ENCODE measurements around the gene NDRG3. TPM values are rescaled to one million over a fixed set of nuclear protein-coding genes. Genes with fewer than 3 reads are reported as not detected.

The NDRG3 gene
- total and polyA plus RNA-seq, 2 of the 4 experiments (the other 2 are of a cell fraction): 24.8 to 34.2 TPM

DNA sequence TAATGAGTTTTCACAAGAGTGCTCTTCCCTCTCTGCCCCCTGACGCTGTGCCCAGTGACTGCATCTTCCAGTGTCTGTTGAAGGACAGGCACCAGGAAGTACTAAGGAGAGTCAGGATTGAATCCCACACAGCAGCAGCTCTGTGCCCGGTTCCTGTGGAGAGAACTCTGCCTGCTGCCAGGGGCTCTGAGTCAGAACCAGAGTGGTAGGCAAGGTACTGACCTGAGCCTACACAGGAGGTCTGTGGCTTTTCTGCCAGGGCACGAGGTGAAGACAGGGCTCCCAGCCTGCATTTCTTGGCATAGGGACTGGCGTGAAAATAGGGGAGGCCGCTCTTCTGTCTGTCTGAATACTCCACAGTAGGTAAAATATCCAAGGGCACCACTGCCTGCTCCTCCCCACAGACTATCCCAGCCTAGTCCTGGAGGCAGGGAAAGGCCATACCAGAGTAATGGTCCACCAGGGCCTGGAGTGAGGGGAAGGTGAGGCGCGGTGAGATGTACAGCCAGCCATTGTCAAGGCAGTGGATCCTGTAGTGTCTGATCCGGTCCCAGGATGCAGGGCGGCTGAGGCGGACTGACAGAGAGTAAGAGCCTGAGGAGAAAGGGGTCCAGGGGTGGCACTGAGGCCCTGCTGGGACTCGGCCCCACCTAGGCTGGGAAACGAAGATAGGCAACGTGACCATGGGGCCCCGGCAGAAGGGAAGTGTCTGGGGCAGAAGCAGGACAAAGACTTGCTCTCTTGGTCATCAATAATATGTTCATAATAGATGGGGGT lies 130.9 kb downstream of the NDRG3 start:
- ChIA-PET POLR2A (ENCODE audit: unreplicated experiment) (no interaction called here), CTCF (no interaction called here)
- H3K9ac ChIP-seq (ENCODE audit: low read depth, low read length): no peak overlapping the region
- H3K27ac ChIP-seq (ENCODE audit: insufficient read depth, low read length): no peak overlapping the region
- H3K9me1 ChIP-seq (ENCODE audit: insufficient read depth, low read length): no peaks in the 10 kb centered on the region
- no peak overlapping the region for H4K8ac ChIP-seq (ENCODE audit: low read depth in 2 of 2, low read length in 2 of 2)
- H3K4me3 ChIP-seq (ENCODE audit: insufficient read depth, low read depth, low read length): no peak overlapping the region
- H3K23ac ChIP-seq (ENCODE audit: low read depth, low read length): no peak overlapping the region
- DNase-seq: no peak
- no peak overlapping the region for H3K18ac ChIP-seq (ENCODE audit: low read depth, low read length)
- no peaks in the 10 kb centered on the region for H3K27me3 ChIP-seq (ENCODE audit: control insufficient read depth, insufficient read depth, low read length)
- BruUV-seq (replicated peaks): no TSS peak
- in situ Hi-C loops (cut with MboI; ENCODE audit: low sequenced_read_pairs): loop anchor here (5.0 to 10.0 kb wide), 2 partner anchors 140 to 272 kb away; no protein-coding TSS in a partner anchor
- no peak overlapping the region for H2AFZ ChIP-seq (replicated peaks; ENCODE audit: low read length, poor library complexity)
- H3K4ac ChIP-seq (ENCODE audit: low read depth, low read length): no peak overlapping the region
- H4K91ac ChIP-seq (ENCODE audit: insufficient read depth, low read depth, low read length): no peak overlapping the region
- H3K4me2 ChIP-seq (ENCODE audit: low read depth, low read length): no peak overlapping the region
- no peak for TF ChIP-seq RCOR1 (IDR thresholded peaks at IDR 0.05; ENCODE audit: insufficient replicate concordance, low read length)
- TF ChIP-seq MAFK (IDR thresholded peaks at IDR 0.05; ENCODE audit: low read depth, low read length): no peak
- no peak for TF ChIP-seq ELK1 (IDR thresholded peaks at IDR 0.05; ENCODE audit: borderline replicate concordance, low read depth, low read length)
- peaks cover 37% of the 10 kb centered on the region for H3K36me3 ChIP-seq (ENCODE audit: control insufficient read depth, insufficient read depth, low read length)
- dilution Hi-C loops (cut with HindIII; ENCODE audit: low sequenced_read_pairs, unreplicated experiment): no loop called here
- no peaks in the 10 kb centered on the region for H3K9me3 ChIP-seq (ENCODE audit: control insufficient read depth, insufficient read depth, low read length)
- no peak overlapping the region for H2BK120ac ChIP-seq (ENCODE audit: low read depth, low read length)
- H3K4me1 ChIP-seq (ENCODE audit: control insufficient read depth, insufficient read depth, low read length): no peaks in the 10 kb centered on the region
- H2BK5ac ChIP-seq (ENCODE audit: low read depth, low read length, poor library complexity, severe bottlenecking): no peak overlapping the region
- no peak overlapping the region for H2BK15ac ChIP-seq (ENCODE audit: low read depth, low read length)
- H3K56ac ChIP-seq (ENCODE audit: extremely low read depth, insufficient read depth, low read length): no peak overlapping the region
- no peak overlapping the region for H2AK5ac ChIP-seq (ENCODE audit: low read depth, low read length)
- H3K79me1 ChIP-seq (ENCODE audit: low read depth in 1 of 2, low read length in 2 of 2): peaks cover 3 to 7% of the 10 kb centered on the region in 2 experiments; a peak in 2 of 4 replicates
- no peak overlapping the region for H2BK20ac ChIP-seq (ENCODE audit: low read depth, low read length)
- 100% methylated on average over 4 of the region's 14 CpGs; no CpG with 5 or more reads in 1 of the 2 experiments for WGBS, 2 experiments (ENCODE audit: extremely low coverage in 2 of 2, insufficient read length in 1 of 2)
- no peak overlapping the region for H2AK9ac ChIP-seq (replicated peaks; ENCODE audit: low read depth, low read length, poor library complexity)
- no peak for ATAC-seq (ENCODE audit: low read depth)
- no peak overlapping the region for H3K14ac ChIP-seq (replicated peaks; ENCODE audit: low read depth, low read length)
- H4K20me1 ChIP-seq (ENCODE audit: insufficient read depth, low read length): peaks cover 8% of the 10 kb centered on the region; the same call in 1 of the 2 replicates
- H4K5ac ChIP-seq (ENCODE audit: low read depth, low read length): no peak overlapping the region
- intact Hi-C loops (cut with micrococcal nuclease): loop anchor here (10.0 kb wide), 1 partner anchor 270 kb away; no protein-coding TSS in a partner anchor
